OCI-LY7 (cell line): ENCODE data around the gene ABHD8.
"Not testable (repeated sequence)": the region's sequence is repeated elsewhere in the genome, so short reads cannot be mapped to it uniquely, and the experiment has no call there.

Experiments
- EZH2phosphoT487 ChIP-seq: fragments of 200-600 bp; sonication (generic); IDR thresholded peaks from 2 replicates; pipeline ENCODE4 v1.6.1; 2018; ENCODE audit warnings: low read depth, borderline replicate concordance, mild to moderate bottlenecking, mixed run types, antibody characterized with exemption, low read length, moderate library complexity, mixed read lengths
- TF ChIP-seq, protein P1 (sequence below): fragments of 200-600 bp; sonication (generic); conservative IDR thresholded peaks from 2 replicates; pipeline ENCODE4 v1.5.1; 2014; ENCODE audit warnings: mild to moderate bottlenecking, antibody characterized with exemption, low read length, moderate library complexity, mixed read lengths

DNA sequence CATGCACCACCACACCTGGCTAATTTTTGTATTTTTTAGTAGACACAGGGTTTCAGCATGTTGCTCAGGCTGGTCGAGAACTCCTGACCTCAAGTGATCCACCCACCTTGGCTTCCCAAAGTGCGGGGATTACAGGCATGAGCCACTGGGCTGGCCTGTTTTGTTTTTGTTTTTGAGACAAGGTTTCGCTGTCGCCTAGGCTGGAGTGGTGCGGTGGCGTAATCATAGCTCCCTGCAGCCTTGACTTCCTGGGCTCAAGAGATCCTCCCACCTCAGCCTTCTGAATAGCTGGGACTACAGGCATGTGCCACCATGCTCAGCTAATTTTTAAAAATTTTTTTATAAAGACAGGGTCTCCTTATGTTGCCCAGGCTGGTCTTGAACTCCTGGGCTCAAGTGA lies 7.7 kb downstream of the ABHD8 start:
- TF ChIP-seq, protein P1, sequence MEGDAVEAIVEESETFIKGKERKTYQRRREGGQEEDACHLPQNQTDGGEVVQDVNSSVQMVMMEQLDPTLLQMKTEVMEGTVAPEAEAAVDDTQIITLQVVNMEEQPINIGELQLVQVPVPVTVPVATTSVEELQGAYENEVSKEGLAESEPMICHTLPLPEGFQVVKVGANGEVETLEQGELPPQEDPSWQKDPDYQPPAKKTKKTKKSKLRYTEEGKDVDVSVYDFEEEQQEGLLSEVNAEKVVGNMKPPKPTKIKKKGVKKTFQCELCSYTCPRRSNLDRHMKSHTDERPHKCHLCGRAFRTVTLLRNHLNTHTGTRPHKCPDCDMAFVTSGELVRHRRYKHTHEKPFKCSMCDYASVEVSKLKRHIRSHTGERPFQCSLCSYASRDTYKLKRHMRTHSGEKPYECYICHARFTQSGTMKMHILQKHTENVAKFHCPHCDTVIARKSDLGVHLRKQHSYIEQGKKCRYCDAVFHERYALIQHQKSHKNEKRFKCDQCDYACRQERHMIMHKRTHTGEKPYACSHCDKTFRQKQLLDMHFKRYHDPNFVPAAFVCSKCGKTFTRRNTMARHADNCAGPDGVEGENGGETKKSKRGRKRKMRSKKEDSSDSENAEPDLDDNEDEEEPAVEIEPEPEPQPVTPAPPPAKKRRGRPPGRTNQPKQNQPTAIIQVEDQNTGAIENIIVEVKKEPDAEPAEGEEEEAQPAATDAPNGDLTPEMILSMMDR = not testable (repeated sequence)
- not testable (repeated sequence) for TF ChIP-seq EZH2phosphoT487
